ENCODE data around the gene HES6. TPM values are rescaled to one million over a fixed set of nuclear protein-coding genes. Genes with fewer than 3 reads are reported as not detected.
A peak's percentile ranks its signal among the peaks of the same experiment; 100 is the strongest.

Gene HES6
- total RNA-seq, 4 donors from 2014 or later: 2.9 to 9.0 (median 6.8) TPM

DNA sequence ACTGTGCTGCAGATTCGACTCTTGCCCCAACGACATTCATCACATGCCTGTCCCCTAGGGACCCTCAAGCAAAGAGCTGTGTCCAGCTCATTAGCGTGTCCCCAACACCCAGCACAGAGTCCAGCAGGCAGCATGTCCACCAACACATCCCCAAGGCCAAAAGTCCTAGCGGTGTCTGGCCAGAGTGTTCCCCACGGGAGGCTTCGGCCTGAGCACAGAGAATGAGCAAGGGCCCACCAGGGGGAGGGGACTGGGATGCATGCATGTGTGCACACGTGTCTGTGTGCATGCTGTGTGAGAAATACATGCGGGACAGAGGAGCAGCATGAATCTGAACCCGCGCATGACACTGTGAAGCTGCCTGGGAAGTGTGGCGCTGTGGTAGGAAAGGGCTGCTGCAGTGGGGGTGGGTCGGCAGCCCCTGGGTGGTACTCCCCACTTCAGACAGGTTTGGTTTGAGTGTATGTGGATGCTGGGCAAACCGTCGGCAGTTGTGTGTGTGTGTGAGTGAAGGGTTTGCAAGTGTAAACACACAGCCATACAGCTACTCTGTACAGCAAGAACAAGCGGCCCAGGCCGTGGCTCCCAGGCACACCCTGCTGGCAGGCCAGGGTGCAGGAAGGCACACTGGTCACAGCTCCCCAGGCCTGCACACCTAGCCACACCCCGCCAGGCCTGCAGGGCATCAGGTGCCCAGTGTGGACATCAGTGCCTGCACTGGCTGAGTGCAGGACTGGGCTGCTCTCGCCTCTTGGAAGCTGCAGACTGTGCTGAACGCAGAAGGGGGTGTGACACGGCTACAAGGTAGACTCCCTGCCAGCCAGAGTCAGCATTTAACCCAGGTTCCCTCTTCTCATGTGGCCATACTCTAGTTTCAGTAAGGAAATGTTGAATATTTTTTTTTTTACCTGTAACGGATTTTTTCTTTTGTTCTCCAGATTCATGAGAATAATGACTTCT is 19.5 kb upstream of the HES6 start:
- peaks cover 16 to 25% of the 10 kb centered on the region in 2 donors for H3K36me3 ChIP-seq
- 84 to 85% methylated on average over 19 to 21 of the region's 21 CpGs for WGBS, 2 donors
- peaks cover 25 to 45% of the 10 kb centered on the region in 2 donors for H3K4me1 ChIP-seq
- H3K27ac ChIP-seq: no peak overlapping the region
- no peak for DNase-seq
- H3K27me3 ChIP-seq: no peaks in the 10 kb centered on the region
- no peaks in the 10 kb centered on the region for H3K9me3 ChIP-seq
- intact Hi-C loops (cut with DNase I): loop anchor here (5.0 to 10.0 kb wide), 2 partner anchors 295 to 402 kb away; partner anchors contain the start of genes RAMP1 and UBE2F
- no peak for TF ChIP-seq POLR2A (IDR thresholded peaks at IDR 0.05)
- TF ChIP-seq, protein P1, sequence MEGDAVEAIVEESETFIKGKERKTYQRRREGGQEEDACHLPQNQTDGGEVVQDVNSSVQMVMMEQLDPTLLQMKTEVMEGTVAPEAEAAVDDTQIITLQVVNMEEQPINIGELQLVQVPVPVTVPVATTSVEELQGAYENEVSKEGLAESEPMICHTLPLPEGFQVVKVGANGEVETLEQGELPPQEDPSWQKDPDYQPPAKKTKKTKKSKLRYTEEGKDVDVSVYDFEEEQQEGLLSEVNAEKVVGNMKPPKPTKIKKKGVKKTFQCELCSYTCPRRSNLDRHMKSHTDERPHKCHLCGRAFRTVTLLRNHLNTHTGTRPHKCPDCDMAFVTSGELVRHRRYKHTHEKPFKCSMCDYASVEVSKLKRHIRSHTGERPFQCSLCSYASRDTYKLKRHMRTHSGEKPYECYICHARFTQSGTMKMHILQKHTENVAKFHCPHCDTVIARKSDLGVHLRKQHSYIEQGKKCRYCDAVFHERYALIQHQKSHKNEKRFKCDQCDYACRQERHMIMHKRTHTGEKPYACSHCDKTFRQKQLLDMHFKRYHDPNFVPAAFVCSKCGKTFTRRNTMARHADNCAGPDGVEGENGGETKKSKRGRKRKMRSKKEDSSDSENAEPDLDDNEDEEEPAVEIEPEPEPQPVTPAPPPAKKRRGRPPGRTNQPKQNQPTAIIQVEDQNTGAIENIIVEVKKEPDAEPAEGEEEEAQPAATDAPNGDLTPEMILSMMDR (IDR thresholded peaks at IDR 0.05): no peak
- H3K4me3 ChIP-seq (replicated peaks in 1 of 3): no peak overlapping the region

DNA sequence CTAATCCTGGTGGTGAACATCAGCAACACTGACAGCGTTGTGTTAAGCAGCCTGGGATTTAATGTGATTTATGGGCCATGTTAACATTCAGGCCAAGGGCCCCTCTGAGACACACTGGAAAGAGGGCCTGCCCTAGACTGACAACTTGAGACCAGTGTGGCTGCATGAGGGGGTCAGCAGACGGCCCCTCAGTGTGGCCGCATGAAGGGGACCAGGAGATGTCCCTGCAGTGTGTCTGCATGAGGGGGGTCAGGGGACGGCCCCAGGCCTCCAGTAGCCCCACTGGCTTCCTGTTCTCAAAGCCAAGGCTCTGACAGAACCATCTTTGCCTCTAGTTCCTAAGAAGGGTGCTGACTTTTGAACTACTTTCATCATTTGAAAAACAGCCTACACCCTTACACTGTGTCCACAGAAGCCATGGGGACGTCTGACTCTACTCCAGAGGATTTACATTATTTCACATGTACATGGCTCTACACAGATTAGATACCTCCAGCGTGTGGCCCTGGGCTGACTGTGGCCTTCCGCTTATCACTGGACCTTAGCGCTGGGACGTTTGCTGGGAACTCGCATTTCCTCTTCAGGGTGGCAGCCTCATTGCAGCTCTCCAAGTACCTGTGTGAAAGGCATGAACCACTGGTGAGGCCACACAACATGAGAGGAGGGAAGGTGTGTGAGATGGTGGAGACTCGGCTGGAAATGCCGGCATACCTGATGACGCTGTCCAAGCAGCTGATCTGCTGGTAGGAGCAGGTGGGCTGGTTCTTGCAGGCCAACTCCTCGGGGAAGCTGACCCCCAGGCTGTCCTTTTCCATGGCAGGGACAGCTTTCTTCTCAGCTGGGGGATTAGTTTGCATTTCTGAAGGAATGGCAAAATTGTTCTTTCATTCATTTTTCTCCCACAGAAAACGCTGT is 18.2 kb upstream of the HES6 start:
- H3K9me3 ChIP-seq: no peaks in the 10 kb centered on the region
- 93% methylated on average over 15 of the region's 15 CpGs for WGBS, 2 donors
- H3K27ac ChIP-seq: no peak overlapping the region
- intact Hi-C loops (cut with DNase I): loop anchor here (10.0 kb wide), 1 partner anchor 293 kb away; the partner anchor contains the start of gene UBE2F
- no peak for DNase-seq
- peaks cover 14 to 32% of the 10 kb centered on the region in 2 donors for H3K4me1 ChIP-seq
- TF ChIP-seq, protein P1 (IDR thresholded peaks at IDR 0.05): no peak
- TF ChIP-seq POLR2A (IDR thresholded peaks at IDR 0.05): no peak
- no peaks in the 10 kb centered on the region for H3K27me3 ChIP-seq
- H3K4me3 ChIP-seq (replicated peaks in 1 of 3): no peak overlapping the region
- H3K36me3 ChIP-seq: peaks cover 25 to 37% of the 10 kb centered on the region in 2 donors

DNA sequence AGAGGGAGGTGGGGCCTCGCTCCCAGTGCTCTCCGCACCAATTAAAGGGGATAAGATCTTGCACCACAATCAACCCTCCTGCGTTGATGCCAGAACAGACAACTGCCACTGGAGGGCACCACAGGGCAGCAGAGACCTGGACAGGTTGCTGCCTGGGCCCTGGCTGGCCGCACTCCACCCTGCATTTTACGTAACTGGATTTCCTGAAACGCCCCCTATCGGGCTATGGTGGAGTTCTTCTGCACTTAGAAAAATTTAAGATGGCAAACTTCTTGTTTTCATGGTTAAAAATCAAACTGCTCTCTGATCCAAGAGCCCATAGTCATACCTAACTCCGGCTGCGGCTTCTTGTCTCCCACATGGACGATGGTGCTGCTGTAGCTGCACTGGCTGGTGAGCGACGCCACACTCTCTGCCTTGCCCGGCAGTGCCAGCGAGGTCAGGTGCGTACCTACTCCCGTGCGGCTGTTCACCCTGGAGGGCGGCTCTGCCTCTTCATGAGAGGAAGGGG is 16.8 kb upstream of the HES6 start:
- Histone ChIP-seq H3K27me3 (no peaks in the 10 kb centered on the region), H3K36me3 (peaks cover 39 to 49% of the 10 kb centered on the region in 2 donors), H3K27ac (no peak overlapping the region), H3K4me3 (replicated peaks in 1 of 3) (no peak overlapping the region), H3K4me1 (peaks cover 11 to 18% of the 10 kb centered on the region in 2 donors), H3K9me3 (no peaks in the 10 kb centered on the region)
- DNase-seq: peak; percentile 93 to 94
- intact Hi-C loops (cut with DNase I): loop anchor here (10.0 kb wide), 1 partner anchor 292 kb away; the partner anchor contains the start of gene UBE2F
- WGBS, 2 donors: 62 to 67% methylated on average over 18 of the region's 18 CpGs
- TF ChIP-seq POLR2A (IDR thresholded peaks at IDR 0.05): no peak
- TF ChIP-seq, protein P1 (IDR thresholded peaks at IDR 0.05): peak; percentile 75 to 97 (median 92)

DNA sequence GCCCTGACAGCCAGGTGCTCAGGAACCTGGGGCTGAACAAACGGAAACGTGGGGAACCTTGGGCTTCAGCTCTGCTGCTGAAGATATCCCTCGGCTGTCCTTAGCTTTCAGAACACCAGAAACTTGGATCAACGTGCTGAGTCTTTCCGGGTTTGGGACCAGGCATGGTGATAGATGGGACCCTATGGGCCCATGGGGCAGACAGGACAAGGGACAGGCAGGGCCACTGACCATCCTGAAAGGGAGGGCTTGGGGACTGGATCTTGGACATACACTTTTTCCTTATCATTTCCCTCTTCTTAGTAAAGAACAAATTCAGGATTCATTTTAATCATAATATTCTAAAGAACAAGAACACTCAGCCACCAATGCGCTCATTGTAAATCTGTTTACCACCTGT is 16.3 kb upstream of the HES6 start:
- Histone ChIP-seq H3K27ac (no peak overlapping the region), H3K4me1 (peaks cover 10 to 13% of the 10 kb centered on the region in 2 donors), H3K4me3 (replicated peaks in 1 of 3) (no peak overlapping the region), H3K36me3 (peaks cover 40 to 54% of the 10 kb centered on the region in 2 donors), H3K9me3 (no peaks in the 10 kb centered on the region), H3K27me3 (no peaks in the 10 kb centered on the region)
- no peak for DNase-seq
- TF ChIP-seq POLR2A (IDR thresholded peaks at IDR 0.05): no peak
- TF ChIP-seq, protein P1 (IDR thresholded peaks at IDR 0.05): no peak
- intact Hi-C loops (cut with DNase I): loop anchor here (10.0 kb wide), 1 partner anchor 291 kb away; the partner anchor contains the start of gene UBE2F
- WGBS, 2 donors: 94 to 97% methylated on average over 6 of the region's 6 CpGs
